A549 (cell line): ENCODE measurements around the gene CYB5D1. TPM values are rescaled to one million over a fixed set of nuclear protein-coding genes. Genes with fewer than 3 reads are reported as not detected.

Experiments used
- ATAC-seq, 2 experiments: fragments of 200-7000 bp in 1 of 2; fragments of >200 bp in 1 of 2; cut with Nextera tagmentation in 1 of 2; cut with Tn5 transposase in 1 of 2; 3 replicates each; pipeline versions ENCODE4 v1.8.0 to v1.9.1; 2018 to 2020; ENCODE audit warnings: mild to moderate bottlenecking in 1 of 2, moderate library complexity in 1 of 2
- CTCF ChIA-PET: fragments of 300-600 bp; sonication (Branson Sonifier 250); formaldehyde crosslinking; extraction: SDS; loops from one replicate; lab custom pipeline; 2021; ENCODE audit warnings: antibody characterized with exemption, inconsistent platforms; lab: Yijun Ruan, JAX
- POLR2A ChIA-PET: fragments of 350-600 bp; formaldehyde crosslinking; extraction: SDS; loops from one replicate; lab custom pipeline; 2021; ENCODE audit warnings: antibody characterized with exemption, inconsistent platforms; lab: Yijun Ruan, JAX
- DNase-seq, 2 experiments: peaks; one replicate each; pipeline versions ENCODE4 v3.0.0 to v3.0.0-alpha.2; 2011 to 2016; ENCODE audit warnings: low read depth in 1 of 2, low spot score in 1 of 2
- FAIRE-seq: peaks from 2 replicates; lab custom pipeline; 2011; peaks lifted over from hg19 to GRCh38; lab: Jason Lieb, UNC
- H3K27ac ChIP-seq, 2 experiments: fragments of >200 bp; sonication (Bioruptor Twin); formaldehyde crosslinking; 3 replicates each; pipeline ENCODE4 v1.5.1; 2016 to 2017
- H3K4me1 ChIP-seq: fragments of >200 bp; sonication (Bioruptor Twin); formaldehyde crosslinking; 3 replicates; pipeline ENCODE4 v1.6.1; 2016
- H3K4me2 ChIP-seq: fragments of >200 bp; sonication (Bioruptor Twin); formaldehyde crosslinking; 3 replicates; pipeline ENCODE4 v1.6.1; 2016
- H3K4me3 ChIP-seq: fragments of >200 bp; sonication (Bioruptor Twin); formaldehyde crosslinking; 3 replicates; pipeline ENCODE4 v1.5.1; 2016
- H3K9me3 ChIP-seq: fragments of >200 bp; sonication (Bioruptor Twin); formaldehyde crosslinking; 3 replicates; pipeline ENCODE4 v1.6.1; 2016
- BHLHE40 ChIP-seq: IDR thresholded peaks from 2 replicates; pipeline ENCODE4 v1.6.1; 2012; ENCODE audit warnings: low read depth, low read length, inconsistent platforms
- CBX2 ChIP-seq: fragments of 200-600 bp; sonication (generic); IDR thresholded peaks from 2 replicates; pipeline ENCODE4 v1.6.1; 2016; ENCODE audit warnings: low read depth, mild to moderate bottlenecking, borderline replicate concordance
- CEBPB ChIP-seq, 2 experiments: fragments of >200 bp in 1 of 2; sonication (Bioruptor Twin) in 1 of 2; formaldehyde crosslinking in 1 of 2; IDR thresholded peaks; 2 replicates each; pipeline ENCODE4 v1.6.1; 2012 to 2016
- EP300 ChIP-seq, 2 experiments: fragments of >200 bp; sonication (Bioruptor Twin); formaldehyde crosslinking; IDR thresholded peaks; 2 replicates in 1 of 2; 3 replicates in 1 of 2; pipeline ENCODE4 v1.6.1; 2016 to 2017
- HOXA7 ChIP-seq: fragments of 250-450 bp; sonication (Bioruptor Pico); IDR thresholded peaks from 2 replicates; pipeline ENCODE4 v1.5.0; 2020; ENCODE audit warnings: mild to moderate bottlenecking, moderate library complexity
- HOXB13 ChIP-seq: fragments of 250-450 bp; sonication (Bioruptor Pico); IDR thresholded peaks from 2 replicates; pipeline ENCODE4 v1.5.0; 2020; ENCODE audit warnings: low read depth, mild to moderate bottlenecking, moderate library complexity
- HOXB5 ChIP-seq: fragments of 250-450 bp; sonication (Bioruptor Pico); IDR thresholded peaks from 2 replicates; pipeline ENCODE4 v1.5.0; 2020; ENCODE audit warnings: mild to moderate bottlenecking, moderate library complexity
- JUN ChIP-seq, 2 experiments: fragments of >200 bp; sonication (Bioruptor Twin); formaldehyde crosslinking; IDR thresholded peaks; 2 replicates in 1 of 2; 3 replicates in 1 of 2; pipeline ENCODE4 v1.6.1; 2016 to 2017
- KDM1A ChIP-seq: fragments of 200-600 bp; sonication (generic); IDR thresholded peaks from 2 replicates; pipeline ENCODE4 v1.6.1; 2016; ENCODE audit warnings: low read depth, mild to moderate bottlenecking
- KDM5A ChIP-seq: fragments of 200-600 bp; sonication (generic); IDR thresholded peaks from 2 replicates; pipeline ENCODE4 v1.6.1; 2016; ENCODE audit warnings: antibody characterized with exemption, mild to moderate bottlenecking
- MYC ChIP-seq: IDR thresholded peaks from 2 replicates; pipeline ENCODE4 v1.6.1; 2012; ENCODE audit warnings: mild to moderate bottlenecking, inconsistent platforms, low read length, improper control_type of control experiment, borderline replicate concordance
- NFE2L2 ChIP-seq: fragments of 150-350 bp; conservative IDR thresholded peaks from 2 replicates; pipeline ENCODE4 v1.6.1; 2014; ENCODE audit warnings: low read length
- POLR2AphosphoS2 ChIP-seq: conservative IDR thresholded peaks from 2 replicates; pipeline ENCODE4 v1.6.1; 2012; ENCODE audit warnings: low read length, improper control_type of control experiment, inconsistent platforms
- RARB ChIP-seq: fragments of 250-450 bp; sonication (Bioruptor Pico); IDR thresholded peaks from 2 replicates; pipeline ENCODE4 v1.8.0; 2021; ENCODE audit warnings: mild to moderate bottlenecking, moderate library complexity
- SMC3 ChIP-seq: fragments of >200 bp; sonication (Bioruptor Twin); formaldehyde crosslinking; IDR thresholded peaks from 3 replicates; pipeline ENCODE4 v1.6.1; 2018; ENCODE audit warnings: inconsistent platforms
- SREBF2 ChIP-seq: fragments of 450-650 bp; IDR thresholded peaks from 2 replicates; pipeline ENCODE4 v1.6.1; 2014; ENCODE audit warnings: mild to moderate bottlenecking, moderate library complexity
- ZFP36 ChIP-seq: fragments of 450-650 bp; IDR thresholded peaks from 2 replicates; pipeline ENCODE4 v1.6.1; 2014; ENCODE audit warnings: borderline replicate concordance; ENCODE audit not compliant: partially characterized antibody
- WGBS: methylation state at CpG from one replicate; pipeline ENCODE4 v1.1.6; 2017; ENCODE audit errors: missing lambda C conversion rate; 5-methylcytosine and 5-hydroxymethylcytosine counted together
- polyA plus RNA-seq, 4 experiments: library from polyadenylated mRNA; depleted of rRNA in 3 of 4; stranded (reverse); fragments of >200 nt; fragmentation: RNase III in 1 of 4; extraction: RNeasy Plus Mini Kit Qiagen cat#74134 plus additional on column Dnase treatment in 1 of 4; gene quantifications; 2 replicates in 3 of 4; 3 replicates in 1 of 4; pipeline ENCODE4 v1.2.3, GENCODE V29; 2011 to 2017
- TF ChIP-seq, protein P1 (sequence below): fragments of 150-350 bp; IDR thresholded peaks from 2 replicates; pipeline ENCODE4 v1.6.1; 2014; ENCODE audit warnings: low read depth, mild to moderate bottlenecking, low read length
- TF ChIP-seq, protein P2 (sequence below): IDR thresholded peaks from 2 replicates; pipeline ENCODE4 v1.6.1; 2012; ENCODE audit warnings: low read depth, borderline replicate concordance
- TF ChIP-seq, protein P3 (sequence below): fragments of >200 bp; sonication (Bioruptor Twin); formaldehyde crosslinking; IDR thresholded peaks from 3 replicates; pipeline ENCODE4 v1.6.1; 2016
- TF ChIP-seq, protein P4 (sequence below): fragments of 250-450 bp; sonication (Bioruptor Pico); IDR thresholded peaks from 2 replicates; pipeline ENCODE4 v1.5.0; 2020; ENCODE audit warnings: low read depth, mild to moderate bottlenecking, moderate library complexity

The CYB5D1 gene
- polyA plus RNA-seq, 2 of the 4 experiments (the other 2 are of a cell fraction): 20.4 to 28.2 TPM

DNA sequence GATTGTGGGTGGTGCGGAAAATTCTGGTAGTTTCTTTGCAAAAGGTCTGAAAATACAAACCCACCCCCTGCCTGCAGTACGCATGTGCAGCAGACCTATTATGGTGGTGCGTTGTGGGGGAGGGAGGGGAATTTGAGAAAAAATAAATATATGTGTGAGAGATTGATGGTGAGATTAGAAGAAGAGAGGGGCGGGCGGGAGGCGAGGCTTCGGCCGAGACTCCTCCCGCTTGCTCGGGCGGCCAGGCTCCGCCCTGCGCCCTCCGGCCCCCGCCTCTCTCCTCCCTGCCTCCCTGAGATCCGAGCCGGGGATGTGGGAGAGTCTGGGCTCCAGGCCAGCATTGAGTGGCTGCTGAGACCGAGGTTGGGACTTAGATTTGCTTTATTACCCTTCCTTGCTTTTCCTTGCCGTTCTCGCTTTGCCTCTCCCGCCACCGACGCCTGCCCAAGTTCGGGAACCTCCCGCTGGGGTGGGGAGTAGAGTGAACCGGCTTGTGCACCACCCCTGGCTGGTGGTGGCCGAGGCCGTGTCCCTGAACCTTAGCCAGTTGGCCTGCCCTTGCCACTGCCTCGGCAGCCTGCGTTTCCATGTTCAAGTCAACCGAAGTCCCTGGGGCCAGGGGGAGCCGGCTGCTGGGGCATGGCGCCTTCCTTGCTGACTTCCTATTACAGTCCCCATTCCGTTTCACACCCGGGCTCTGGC is 29.8 kb downstream of the CYB5D1 start (continued):
- TF ChIP-seq, protein P1, sequence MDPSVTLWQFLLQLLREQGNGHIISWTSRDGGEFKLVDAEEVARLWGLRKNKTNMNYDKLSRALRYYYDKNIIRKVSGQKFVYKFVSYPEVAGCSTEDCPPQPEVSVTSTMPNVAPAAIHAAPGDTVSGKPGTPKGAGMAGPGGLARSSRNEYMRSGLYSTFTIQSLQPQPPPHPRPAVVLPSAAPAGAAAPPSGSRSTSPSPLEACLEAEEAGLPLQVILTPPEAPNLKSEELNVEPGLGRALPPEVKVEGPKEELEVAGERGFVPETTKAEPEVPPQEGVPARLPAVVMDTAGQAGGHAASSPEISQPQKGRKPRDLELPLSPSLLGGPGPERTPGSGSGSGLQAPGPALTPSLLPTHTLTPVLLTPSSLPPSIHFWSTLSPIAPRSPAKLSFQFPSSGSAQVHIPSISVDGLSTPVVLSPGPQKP: no peak
- no peak for TF ChIP-seq BHLHE40
- TF ChIP-seq HOXA7 (CRISPR knock-in tag): no peak
- TF ChIP-seq RARB: no peak
- TF ChIP-seq EP300 (IDR thresholded peaks at IDR 0.05): no peak
- no peak for TF ChIP-seq KDM1A
- no peak; the same call in 1 of the 2 replicates for TF ChIP-seq MYC
- no peak for TF ChIP-seq CBX2
- peak in 1 of 2 experiments; percentile 66; a peak in 2 of 5 replicates for TF ChIP-seq JUN (IDR thresholded peaks at IDR 0.05)

DNA sequence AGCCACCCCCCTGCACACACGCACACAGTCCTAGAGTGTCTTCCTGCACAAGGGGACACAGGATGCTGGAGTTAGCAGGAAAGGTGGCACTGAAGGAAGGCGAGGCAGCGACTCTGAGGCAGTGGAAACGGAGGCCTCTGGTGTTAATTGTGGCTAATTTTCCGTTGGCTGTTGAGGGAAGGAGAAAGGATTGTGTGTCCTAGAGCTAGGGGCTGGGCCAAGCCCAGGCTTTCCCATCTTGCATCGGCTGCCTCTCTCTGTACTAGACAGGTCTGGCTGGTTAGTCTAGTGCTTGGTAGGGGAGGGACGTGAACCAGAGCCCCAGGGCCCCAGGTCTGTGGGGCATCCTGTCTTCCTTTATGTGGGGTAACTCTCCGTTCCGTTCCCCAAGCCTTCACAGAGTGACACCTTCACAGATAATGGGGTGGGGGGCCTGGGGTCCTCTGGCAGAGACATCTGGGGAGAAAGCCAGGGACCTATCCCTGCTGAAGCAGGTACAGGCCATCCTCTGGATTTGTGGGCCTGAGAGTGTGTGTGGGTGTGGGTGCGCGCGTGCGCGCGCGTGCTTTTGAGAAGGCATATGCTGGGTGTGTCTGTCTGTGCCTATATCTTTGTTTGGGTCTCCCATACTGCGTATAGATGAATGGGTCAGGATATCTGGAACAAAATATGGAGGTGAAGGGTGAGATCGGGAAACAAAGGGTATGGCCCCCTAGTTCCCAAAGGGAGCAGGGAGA is 30.5 kb downstream of the CYB5D1 start, which contains the start of gene CHD3:
Gene CHD3 (plus strand): TSS at position 606 of the 737 bp plus-strand sequence. CDS start 212 bp downstream, outside the sequence.
- peak within 1 kb of the TSS; percentile 49 for H3K4me3 ChIP-seq
- CTCF ChIA-PET: interaction anchor here (0.7 to 2.3 kb wide), 17 partner anchors 8 to 172 kb away, joined by 3 to 19 read pairs (median 3); partner anchors contain the start of gene RNF227
- H3K27ac ChIP-seq: peak within 1 kb of the TSS; percentile 98
- peaks cover 28% of the 10 kb centered on the region for H3K4me1 ChIP-seq
- H3K9me3 ChIP-seq: no peaks in the 10 kb centered on the region
- ATAC-seq: peak; percentile 12 to 19; a peak in 4 of 6 replicates
- peak within 1 kb of the TSS; percentile 92 for H3K4me2 ChIP-seq
- POLR2A ChIA-PET: interaction anchor here (1.0 kb wide), 1 partner anchor 31 kb away, joined by 5 read pairs; the partner anchor contains the start of gene NAA38
- DNase-seq: no peak
- FAIRE-seq: peak; percentile 18
- TF ChIP-seq SREBF2 (no peak), CEBPB (IDR thresholded peaks at IDR 0.05) (no peak), POLR2AphosphoS2 (no peak), ZFP36 (no peak), NFE2L2 (no peak), SMC3 (no peak), KDM5A (no peak), HOXB13 (no peak), HOXB5 (CRISPR knock-in tag) (no peak)
- TF ChIP-seq, protein P2, sequence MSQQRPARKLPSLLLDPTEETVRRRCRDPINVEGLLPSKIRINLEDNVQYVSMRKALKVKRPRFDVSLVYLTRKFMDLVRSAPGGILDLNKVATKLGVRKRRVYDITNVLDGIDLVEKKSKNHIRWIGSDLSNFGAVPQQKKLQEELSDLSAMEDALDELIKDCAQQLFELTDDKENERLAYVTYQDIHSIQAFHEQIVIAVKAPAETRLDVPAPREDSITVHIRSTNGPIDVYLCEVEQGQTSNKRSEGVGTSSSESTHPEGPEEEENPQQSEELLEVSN: no peak
- TF ChIP-seq, protein P3, sequence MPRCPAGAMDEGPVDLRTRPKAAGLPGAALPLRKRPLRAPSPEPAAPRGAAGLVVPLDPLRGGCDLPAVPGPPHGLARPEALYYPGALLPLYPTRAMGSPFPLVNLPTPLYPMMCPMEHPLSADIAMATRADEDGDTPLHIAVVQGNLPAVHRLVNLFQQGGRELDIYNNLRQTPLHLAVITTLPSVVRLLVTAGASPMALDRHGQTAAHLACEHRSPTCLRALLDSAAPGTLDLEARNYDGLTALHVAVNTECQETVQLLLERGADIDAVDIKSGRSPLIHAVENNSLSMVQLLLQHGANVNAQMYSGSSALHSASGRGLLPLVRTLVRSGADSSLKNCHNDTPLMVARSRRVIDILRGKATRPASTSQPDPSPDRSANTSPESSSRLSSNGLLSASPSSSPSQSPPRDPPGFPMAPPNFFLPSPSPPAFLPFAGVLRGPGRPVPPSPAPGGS: no peak
- TF ChIP-seq, protein P4, sequence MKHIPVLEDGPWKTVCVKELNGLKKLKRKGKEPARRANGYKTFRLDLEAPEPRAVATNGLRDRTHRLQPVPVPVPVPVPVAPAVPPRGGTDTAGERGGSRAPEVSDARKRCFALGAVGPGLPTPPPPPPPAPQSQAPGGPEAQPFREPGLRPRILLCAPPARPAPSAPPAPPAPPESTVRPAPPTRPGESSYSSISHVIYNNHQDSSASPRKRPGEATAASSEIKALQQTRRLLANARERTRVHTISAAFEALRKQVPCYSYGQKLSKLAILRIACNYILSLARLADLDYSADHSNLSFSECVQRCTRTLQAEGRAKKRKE: no peak
- WGBS: 59% methylated on average over 18 of the region's 18 CpGs
